ENCODE results near the gene PLEKHN1. TPM values are rescaled to one million over a fixed set of nuclear protein-coding genes. Genes with fewer than 3 reads are reported as not detected.
A peak's percentile ranks its signal among the peaks of the same experiment; 100 is the strongest.

Gene PLEKHN1
- total RNA-seq, 4 donors from 2014 or later: 0.14 to 1.4 TPM; not detected in 2

GRCh38 chr1:981491-981954 lies 15.2 kb downstream of the PLEKHN1 start:
- H3K4me3 ChIP-seq: no peak overlapping the region
- WGBS, 2 donors (ENCODE audit: low coverage in 1 of 2): 73% methylated on average over 19 of the region's 21 CpGs; no CpG with 5 or more reads in 1 of the 2 donors
- H3K9me3 ChIP-seq: no peaks in the 10 kb centered on the region
- no peaks in the 10 kb centered on the region for H3K36me3 ChIP-seq
- intact Hi-C loops (cut with DNase I; ENCODE audit: low total_unique reads) (no loop called here), in situ Hi-C loops (cut with MboI; ENCODE audit: low pct_ligation_motif_present in 1 of 4, low pct_unique_long_range_greater_than_20kb in 1 of 4, low sequenced_read_pairs in 3 of 4) (no loop called here)
- no peak overlapping the region for H3K27ac ChIP-seq
- H3K4me1 ChIP-seq: peaks cover 0 to 6% (median 2%) of the 10 kb centered on the region in 4 donors
- TF ChIP-seq POLR2AphosphoS5 (IDR thresholded peaks at IDR 0.05) (no peak), POLR2A (IDR thresholded peaks at IDR 0.05) (no peak), CTCF (IDR thresholded peaks at IDR 0.05) (no peak), EP300 (IDR thresholded peaks at IDR 0.05; ENCODE audit: low read depth) (no peak)
- peaks cover 65% of the 10 kb centered on the region for H3K27me3 ChIP-seq
- no peak for DNase-seq

GRCh38 chr1:981955-982558 lies 15.8 kb downstream of the PLEKHN1 start, which contains the start of gene PERM1:
PERM1 (minus strand) TSS chr1:982093; CDS start chr1:981029, 1,064 bp downstream.
- TF ChIP-seq POLR2A (IDR thresholded peaks at IDR 0.05) (no peak), POLR2AphosphoS5 (IDR thresholded peaks at IDR 0.05) (no peak), EP300 (IDR thresholded peaks at IDR 0.05; ENCODE audit: low read depth) (no peak), CTCF (IDR thresholded peaks at IDR 0.05) (no peak)
- 44% methylated on average over 24 of the region's 28 CpGs; no CpG with 5 or more reads in 1 of the 2 donors for WGBS, 2 donors (ENCODE audit: low coverage in 1 of 2)
- H3K9me3 ChIP-seq: no peaks in the 10 kb centered on the region
- no peak within 1 kb of the TSS for H3K27ac ChIP-seq
- DNase-seq: no peak
- H3K36me3 ChIP-seq: no peaks in the 10 kb centered on the region
- no peak within 1 kb of the TSS for H3K4me3 ChIP-seq
- H3K4me1 ChIP-seq: peaks cover 0 to 6% (median 2%) of the 10 kb centered on the region in 4 donors
- intact Hi-C loops (cut with DNase I; ENCODE audit: low total_unique reads): loop anchor here (2.0 kb wide), 1 partner anchor 81 kb away; no protein-coding TSS in a partner anchor
- H3K27me3 ChIP-seq: peaks cover 66% of the 10 kb centered on the region
- in situ Hi-C loops (cut with MboI; ENCODE audit: low pct_ligation_motif_present in 1 of 4, low pct_unique_long_range_greater_than_20kb in 1 of 4, low sequenced_read_pairs in 3 of 4): no loop called here

GRCh38 chr1:982765-983436 lies 16.6 kb downstream of the PLEKHN1 start:
- no peak for TF ChIP-seq POLR2A (IDR thresholded peaks at IDR 0.05)
- TF ChIP-seq POLR2AphosphoS5 (IDR thresholded peaks at IDR 0.05): no peak
- TF ChIP-seq CTCF (IDR thresholded peaks at IDR 0.05): no peak
- no peak for TF ChIP-seq EP300 (IDR thresholded peaks at IDR 0.05; ENCODE audit: low read depth)
- WGBS, 2 donors (ENCODE audit: low coverage in 1 of 2): 79% methylated on average over 43 of the region's 43 CpGs; no CpG with 5 or more reads in 1 of the 2 donors
- peaks cover 72% of the 10 kb centered on the region for H3K27me3 ChIP-seq
- H3K9me3 ChIP-seq: no peaks in the 10 kb centered on the region
- peaks cover 0 to 6% (median 2%) of the 10 kb centered on the region in 4 donors for H3K4me1 ChIP-seq
- in situ Hi-C loops (cut with MboI; ENCODE audit: low pct_ligation_motif_present in 1 of 4, low pct_unique_long_range_greater_than_20kb in 1 of 4, low sequenced_read_pairs in 3 of 4): no loop called here
- no peak overlapping the region for H3K4me3 ChIP-seq
- intact Hi-C loops (cut with DNase I; ENCODE audit: low total_unique reads): loop anchor here (2.0 kb wide), 1 partner anchor 80 kb away; no protein-coding TSS in a partner anchor
- H3K27ac ChIP-seq: no peak overlapping the region
- no peaks in the 10 kb centered on the region for H3K36me3 ChIP-seq
- DNase-seq: no peak

GRCh38 chr1:983798-984475 lies 17.7 kb downstream of the PLEKHN1 start:
- Histone ChIP-seq H3K4me1 (peaks cover 0 to 6% (median 2%) of the 10 kb centered on the region in 4 donors), H3K9me3 (no peaks in the 10 kb centered on the region), H3K27me3 (peaks cover 72% of the 10 kb centered on the region), H3K4me3 (no peak overlapping the region), H3K27ac (no peak overlapping the region), H3K36me3 (no peaks in the 10 kb centered on the region)
- in situ Hi-C loops (cut with MboI; ENCODE audit: low pct_ligation_motif_present in 1 of 4, low pct_unique_long_range_greater_than_20kb in 1 of 4, low sequenced_read_pairs in 3 of 4) (no loop called here), intact Hi-C loops (cut with DNase I; ENCODE audit: low total_unique reads) (loop anchor here (2.0 kb wide), 1 partner anchor 79 kb away; no protein-coding TSS in a partner anchor)
- no peak for TF ChIP-seq POLR2AphosphoS5 (IDR thresholded peaks at IDR 0.05)
- TF ChIP-seq CTCF (IDR thresholded peaks at IDR 0.05): peak; percentile 55 to 99 (median 96)
- 0 to 20% methylated on average over 1 to 26 of the region's 29 CpGs for WGBS, 2 donors (ENCODE audit: low coverage in 1 of 2)
- peak; percentile 51 for DNase-seq

Measured in transverse colon (tissue), 4 donors.